GM19193 (cell line): ENCODE measurements around the gene CAPS.

Source experiments
- POLR2A ChIP-seq: IDR thresholded peaks from 4 replicates; pipeline ENCODE4 v1.6.1; 2011; ENCODE audit not compliant: insufficient read depth, insufficient read length; ENCODE audit errors: extremely low read depth

The CAPS gene

GRCh38 chr19:5918463-5919079, 4.5 kb downstream of the CAPS start:
- TF ChIP-seq POLR2A: no peak

GRCh38 chr19:5921516-5922160, 7.6 kb downstream of the CAPS start:
- no peak for TF ChIP-seq POLR2A

GRCh38 chr19:5922161-5922545, 8.1 kb downstream of the CAPS start:
- no peak for TF ChIP-seq POLR2A

GRCh38 chr19:5923356-5923755, 9.3 kb downstream of the CAPS start:
- no peak for TF ChIP-seq POLR2A

- TF ChIP-seq POLR2A: no peak
Measured at GRCh38 chr19:5925830-5926427, 11.9 kb downstream of the CAPS start.

GRCh38 chr19:5926641-5927440, 12.8 kb downstream of the CAPS start:
- no peak for TF ChIP-seq POLR2A

GRCh38 chr19:5927441-5927821, 13.4 kb downstream of the CAPS start:
- TF ChIP-seq POLR2A: no peak

GRCh38 chr19:5929179-5929578, 15.1 kb downstream of the CAPS start:
- TF ChIP-seq POLR2A: no peak

GRCh38 chr19:5929625-5930024, 15.6 kb downstream of the CAPS start:
- no peak for TF ChIP-seq POLR2A

GRCh38 chr19:5931251-5931650, 17.2 kb downstream of the CAPS start:
- no peak for TF ChIP-seq POLR2A

- no peak for TF ChIP-seq POLR2A
Measured at GRCh38 chr19:5932146-5932545, 18.1 kb downstream of the CAPS start.

GRCh38 chr19:5932609-5933262, 18.7 kb downstream of the CAPS start:
- no peak for TF ChIP-seq POLR2A

- TF ChIP-seq POLR2A: no peak
Measured at GRCh38 chr19:5933391-5934068, 19.5 kb downstream of the CAPS start.

GRCh38 chr19:5934069-5934401, 20.0 kb downstream of the CAPS start:
- no peak for TF ChIP-seq POLR2A

GRCh38 chr19:5934774-5935472, 20.9 kb downstream of the CAPS start:
- no peak for TF ChIP-seq POLR2A
